DOHH2 (cell line): ENCODE results near the gene LGR6.

ENCODE experiments used
- H3F3A ChIP-seq: fragments of 200-600 bp; sonication (generic), shearing (Covaris generic); 2 replicates; pipeline ENCODE4 v1.6.0; 2016; ENCODE audit warnings: antibody characterized with exemption, mild to moderate bottlenecking; ENCODE audit not compliant: control insufficient read depth, insufficient read depth
- H3K27ac ChIP-seq: fragments of 200-600 bp; sonication (generic); 2 replicates; pipeline ENCODE4 v1.5.1; 2014; ENCODE audit warnings: low read depth, mild to moderate bottlenecking, low read length, moderate library complexity
- H3K27me3 ChIP-seq: fragments of 200-600 bp; sonication (generic); 2 replicates; pipeline ENCODE4 v1.6.1; 2014; ENCODE audit warnings: mild to moderate bottlenecking, low read length, mixed read lengths; ENCODE audit not compliant: control insufficient read depth
- H3K36me3 ChIP-seq: fragments of 200-600 bp; sonication (generic); 2 replicates; pipeline ENCODE4 v1.6.1; 2014; ENCODE audit warnings: mild to moderate bottlenecking, low read length, moderate library complexity, mixed read lengths; ENCODE audit not compliant: control insufficient read depth
- H3K4me1 ChIP-seq: fragments of 200-600 bp; sonication (generic); 2 replicates; pipeline ENCODE4 v1.6.1; 2014; ENCODE audit warnings: mild to moderate bottlenecking, low read length, mixed read lengths; ENCODE audit not compliant: control insufficient read depth
- H3K4me2 ChIP-seq: fragments of 200-600 bp; sonication (generic); 2 replicates; pipeline ENCODE4 v1.6.0; 2014; ENCODE audit warnings: mild to moderate bottlenecking, low read length, moderate library complexity
- H3K4me3 ChIP-seq: fragments of 200-600 bp; sonication (generic); 2 replicates; pipeline ENCODE4 v1.5.1; 2014; ENCODE audit warnings: mild to moderate bottlenecking, low read length, mixed read lengths
- H3K79me2 ChIP-seq: fragments of 200-600 bp; sonication (generic); 2 replicates; pipeline ENCODE4 v1.6.1; 2014; ENCODE audit warnings: mild to moderate bottlenecking, low read length, mixed read lengths; ENCODE audit not compliant: control insufficient read depth
- H3K9me2 ChIP-seq: fragments of 200-600 bp; sonication (generic); replicated peaks from 2 replicates; pipeline ENCODE4 v1.6.1; 2014; ENCODE audit warnings: mild to moderate bottlenecking, low read length, mixed read lengths; ENCODE audit not compliant: control insufficient read depth
- H3K9me3 ChIP-seq: fragments of 200-600 bp; sonication (generic); 2 replicates; pipeline ENCODE4 v1.6.1; 2014; ENCODE audit warnings: antibody characterized with exemption, low read length, mixed read lengths; ENCODE audit not compliant: control insufficient read depth, insufficient read depth
- H4K20me1 ChIP-seq: fragments of 200-600 bp; sonication (generic); 2 replicates; pipeline ENCODE4 v1.6.0; 2014; ENCODE audit warnings: low read depth, mild to moderate bottlenecking, antibody characterized with exemption, low read length, moderate library complexity; ENCODE audit not compliant: control insufficient read depth, insufficient read depth
- CTCF ChIP-seq: fragments of 200-600 bp; sonication (generic); IDR thresholded peaks from one replicate; pipeline ENCODE4 v1.5.1; 2014; ENCODE audit warnings: antibody characterized with exemption, mild to moderate bottlenecking, low read depth, low read length; ENCODE audit not compliant: poor library complexity, severe bottlenecking
- EZH2phosphoT487 ChIP-seq: fragments of 200-600 bp; sonication (generic); IDR thresholded peaks from 2 replicates; pipeline ENCODE4 v1.6.1; 2017; ENCODE audit warnings: borderline replicate concordance, mild to moderate bottlenecking, antibody characterized with exemption, low read length, moderate library complexity, mixed read lengths

Gene LGR6

GRCh38 chr1:202205523-202206190 is 12.1 kb downstream of the LGR6 start:
- Histone ChIP-seq H3K79me2 (no peaks in the 10 kb centered on the region), H3K4me1 (peaks cover 9% of the 10 kb centered on the region; the same call in 1 of the 2 replicates), H3K36me3 (no peaks in the 10 kb centered on the region), H3K9me3 (0 out of 2 replicates have a peak, but pooled peaks cover 2% of the 10 kb centered on the region), H3K9me2 (no peaks in the 10 kb centered on the region), H3F3A (0 out of 2 replicates have a peak, but pooled peaks cover 3% of the 10 kb centered on the region), H3K4me2 (no peak overlapping the region), H4K20me1 (no peaks in the 10 kb centered on the region), H3K27ac (no peak overlapping the region), H3K27me3 (no peaks in the 10 kb centered on the region), H3K4me3 (no peak overlapping the region)
- no peak for TF ChIP-seq EZH2phosphoT487
- peak; percentile 58 for TF ChIP-seq CTCF

GRCh38 chr1:202207292-202207691 is 13.7 kb downstream of the LGR6 start:
- Histone ChIP-seq H3K4me3 (no peak overlapping the region), H3K36me3 (no peaks in the 10 kb centered on the region), H3K79me2 (no peaks in the 10 kb centered on the region), H3K27ac (no peak overlapping the region), H3K4me1 (peaks cover 9% of the 10 kb centered on the region; the same call in 1 of the 2 replicates), H3K4me2 (no peak overlapping the region), H3K27me3 (no peaks in the 10 kb centered on the region; the same call in 1 of the 2 replicates), H3K9me2 (no peaks in the 10 kb centered on the region), H3K9me3 (0 out of 2 replicates have a peak, but pooled peaks cover 2% of the 10 kb centered on the region), H4K20me1 (no peaks in the 10 kb centered on the region), H3F3A (0 out of 2 replicates have a peak, but pooled peaks cover 3% of the 10 kb centered on the region)
- TF ChIP-seq EZH2phosphoT487 (no peak), CTCF (no peak)

GRCh38 chr1:202208351-202208857 is 14.8 kb downstream of the LGR6 start:
- no peak for TF ChIP-seq EZH2phosphoT487
- TF ChIP-seq CTCF: no peak
- H3K27ac ChIP-seq: no peak overlapping the region

More at GRCh38 chr1:202208351-202208857, 14.8 kb downstream of the LGR6 start:
- H3K36me3 ChIP-seq: no peaks in the 10 kb centered on the region
- peaks cover 9% of the 10 kb centered on the region; the same call in 1 of the 2 replicates for H3K4me1 ChIP-seq
- H3K9me2 ChIP-seq: no peaks in the 10 kb centered on the region
- H3K79me2 ChIP-seq: no peaks in the 10 kb centered on the region
- no peak overlapping the region for H3K4me2 ChIP-seq
- H3K27me3 ChIP-seq: peaks cover 11% of the 10 kb centered on the region
- no peaks in the 10 kb centered on the region for H4K20me1 ChIP-seq
- no peak overlapping the region for H3K4me3 ChIP-seq
- H3K9me3 ChIP-seq: 0 out of 2 replicates have a peak, but pooled peaks cover 2% of the 10 kb centered on the region
- H3F3A ChIP-seq: 0 out of 2 replicates have a peak, but pooled peaks cover 3% of the 10 kb centered on the region
